Ascending aorta (tissue), 2 donors: ENCODE data around the gene COL13A1. TPM values are rescaled to one million over a fixed set of nuclear protein-coding genes. Genes with fewer than 3 reads are reported as not detected.

Experiments
- DNase-seq, 2 donors: peaks; one replicate each; pipeline ENCODE4 v3.0.0-alpha.2; 2019; ENCODE audit warnings: low spot score in 2 of 2
- H3K27ac ChIP-seq, 2 donors: fragments of 200-600 bp; sonication (generic); one replicate each; pipeline ENCODE4 v1.5.1; 2016 to 2017; ENCODE audit warnings: mild to moderate bottlenecking in 1 of 2
- H3K27me3 ChIP-seq: fragments of 200-600 bp; sonication (generic); one replicate; pipeline ENCODE4 v1.5.1; 2017
- H3K36me3 ChIP-seq, 2 donors: fragments of 200-600 bp; sonication (generic); one replicate each; pipeline ENCODE4 v1.5.1; 2016
- H3K4me1 ChIP-seq, 2 donors: fragments of 200-600 bp; sonication (generic); one replicate each; pipeline ENCODE4 v1.5.1; 2016 to 2017; ENCODE audit warnings: mild to moderate bottlenecking in 1 of 2
- H3K4me3 ChIP-seq, 2 donors: fragments of 200-600 bp; sonication (generic); one replicate each; pipeline ENCODE4 v1.5.1; 2016 to 2017; ENCODE audit warnings: mild to moderate bottlenecking in 1 of 2
- H3K9me3 ChIP-seq, 2 donors: fragments of 200-600 bp; sonication (generic); one replicate each; pipeline ENCODE4 v1.5.1; 2016
- intact Hi-C: fragments of 100-400 bp; cut with DNase I; formaldehyde crosslinking; loops from one replicate; pipeline ENCODE4 v1.15.1; 2023
- total RNA-seq: library from RNA; depleted of rRNA; stranded (reverse); fragments of >200 nt; gene quantifications from one replicate; pipeline ENCODE4 v1.1.0, GENCODE V29; 2016
- TF ChIP-seq, protein P1 (sequence below), 3 experiments: fragments of 200-600 bp in 2 of 3; fragments of 450-650 bp in 1 of 3; sonication (generic) in 2 of 3; IDR thresholded peaks; one replicate each; pipeline ENCODE4 v1.5.1; 2016 to 2019; ENCODE audit warnings: antibody characterized with exemption in 3 of 3, mild to moderate bottlenecking in 1 of 3, moderate library complexity in 1 of 3

Gene COL13A1
- total RNA-seq, 1 donor from 2014 or later = 8.0 TPM

DNA sequence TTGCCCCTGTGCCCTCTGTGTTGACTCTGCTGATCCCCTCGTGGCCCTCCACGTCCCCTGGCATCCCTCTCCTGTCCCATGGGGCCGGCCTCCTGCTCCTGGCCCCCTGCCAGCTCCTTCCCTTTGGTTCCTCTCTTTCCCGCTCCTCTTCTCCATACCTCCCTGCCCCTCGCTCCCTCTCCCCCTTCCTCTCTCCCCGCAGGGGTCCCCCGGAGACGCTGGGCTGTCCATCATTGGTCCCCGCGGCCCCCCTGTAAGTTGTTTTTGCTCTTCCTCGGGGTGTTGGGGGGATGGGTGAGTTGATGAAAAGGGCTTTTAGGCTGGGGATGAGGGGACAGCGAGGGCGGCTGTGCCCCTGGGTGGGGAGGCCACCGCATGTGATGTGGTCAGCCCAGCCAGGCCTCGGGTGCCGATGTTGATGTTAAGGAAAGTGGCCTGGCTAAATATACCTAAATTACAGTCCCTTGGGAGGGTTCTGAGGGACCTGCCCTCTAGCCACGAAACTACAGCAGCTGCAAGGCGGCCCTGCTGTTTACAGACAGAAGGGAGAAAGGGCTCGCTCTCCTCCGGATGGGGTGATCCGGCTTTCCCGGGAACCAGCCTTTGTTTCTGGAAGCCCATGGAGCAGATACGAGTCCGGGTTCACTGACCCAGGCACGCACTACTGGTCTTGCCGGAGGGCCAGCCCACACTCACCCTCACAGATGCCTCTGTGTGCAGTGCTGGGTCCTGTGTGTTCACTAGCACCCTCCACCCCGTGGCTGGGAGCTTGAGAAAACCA, 78.8 kb downstream of the COL13A1 start:
- H3K27me3 ChIP-seq = no peaks in the 10 kb centered on the region
- no peak for DNase-seq
- TF ChIP-seq, protein P1, sequence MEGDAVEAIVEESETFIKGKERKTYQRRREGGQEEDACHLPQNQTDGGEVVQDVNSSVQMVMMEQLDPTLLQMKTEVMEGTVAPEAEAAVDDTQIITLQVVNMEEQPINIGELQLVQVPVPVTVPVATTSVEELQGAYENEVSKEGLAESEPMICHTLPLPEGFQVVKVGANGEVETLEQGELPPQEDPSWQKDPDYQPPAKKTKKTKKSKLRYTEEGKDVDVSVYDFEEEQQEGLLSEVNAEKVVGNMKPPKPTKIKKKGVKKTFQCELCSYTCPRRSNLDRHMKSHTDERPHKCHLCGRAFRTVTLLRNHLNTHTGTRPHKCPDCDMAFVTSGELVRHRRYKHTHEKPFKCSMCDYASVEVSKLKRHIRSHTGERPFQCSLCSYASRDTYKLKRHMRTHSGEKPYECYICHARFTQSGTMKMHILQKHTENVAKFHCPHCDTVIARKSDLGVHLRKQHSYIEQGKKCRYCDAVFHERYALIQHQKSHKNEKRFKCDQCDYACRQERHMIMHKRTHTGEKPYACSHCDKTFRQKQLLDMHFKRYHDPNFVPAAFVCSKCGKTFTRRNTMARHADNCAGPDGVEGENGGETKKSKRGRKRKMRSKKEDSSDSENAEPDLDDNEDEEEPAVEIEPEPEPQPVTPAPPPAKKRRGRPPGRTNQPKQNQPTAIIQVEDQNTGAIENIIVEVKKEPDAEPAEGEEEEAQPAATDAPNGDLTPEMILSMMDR (IDR thresholded peaks at IDR 0.05) = no peak
- no peaks in the 10 kb centered on the region for H3K9me3 ChIP-seq
- H3K36me3 ChIP-seq = no peaks in the 10 kb centered on the region
- intact Hi-C loops = no loop called here
- no peak overlapping the region for H3K27ac ChIP-seq
- H3K4me3 ChIP-seq = peak overlapping the region in 1 of 2 donors; percentile 21
- peaks cover 0 to 6% of the 10 kb centered on the region in 2 donors for H3K4me1 ChIP-seq

DNA sequence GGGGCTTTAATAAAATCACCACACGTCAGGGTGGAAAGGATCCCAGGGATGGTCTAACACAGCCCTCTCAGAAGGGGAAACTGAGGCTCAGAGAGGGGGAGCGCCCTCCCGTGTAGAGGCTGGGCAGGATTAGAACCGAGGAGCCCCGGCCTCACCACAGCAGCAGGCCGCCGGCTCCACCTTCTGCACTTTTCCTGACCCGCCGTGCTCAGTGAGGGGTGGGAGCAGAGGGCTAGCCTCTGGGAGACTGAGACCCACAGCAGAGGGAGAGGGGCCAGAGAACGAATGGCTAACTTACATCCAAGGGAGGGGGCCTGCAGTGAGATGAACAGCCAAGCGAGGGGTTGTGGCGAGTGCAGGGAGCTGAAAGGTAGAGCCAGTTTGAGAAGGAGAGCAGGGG, 79.5 kb downstream of the COL13A1 start:
- Histone ChIP-seq H3K27ac (no peak overlapping the region), H3K4me1 (peaks cover 0 to 6% of the 10 kb centered on the region in 2 donors), H3K4me3 (no peak overlapping the region), H3K36me3 (no peaks in the 10 kb centered on the region), H3K9me3 (no peaks in the 10 kb centered on the region), H3K27me3 (no peaks in the 10 kb centered on the region)
- intact Hi-C loops = no loop called here
- no peak for DNase-seq
- TF ChIP-seq, protein P1 (IDR thresholded peaks at IDR 0.05) = no peak

DNA sequence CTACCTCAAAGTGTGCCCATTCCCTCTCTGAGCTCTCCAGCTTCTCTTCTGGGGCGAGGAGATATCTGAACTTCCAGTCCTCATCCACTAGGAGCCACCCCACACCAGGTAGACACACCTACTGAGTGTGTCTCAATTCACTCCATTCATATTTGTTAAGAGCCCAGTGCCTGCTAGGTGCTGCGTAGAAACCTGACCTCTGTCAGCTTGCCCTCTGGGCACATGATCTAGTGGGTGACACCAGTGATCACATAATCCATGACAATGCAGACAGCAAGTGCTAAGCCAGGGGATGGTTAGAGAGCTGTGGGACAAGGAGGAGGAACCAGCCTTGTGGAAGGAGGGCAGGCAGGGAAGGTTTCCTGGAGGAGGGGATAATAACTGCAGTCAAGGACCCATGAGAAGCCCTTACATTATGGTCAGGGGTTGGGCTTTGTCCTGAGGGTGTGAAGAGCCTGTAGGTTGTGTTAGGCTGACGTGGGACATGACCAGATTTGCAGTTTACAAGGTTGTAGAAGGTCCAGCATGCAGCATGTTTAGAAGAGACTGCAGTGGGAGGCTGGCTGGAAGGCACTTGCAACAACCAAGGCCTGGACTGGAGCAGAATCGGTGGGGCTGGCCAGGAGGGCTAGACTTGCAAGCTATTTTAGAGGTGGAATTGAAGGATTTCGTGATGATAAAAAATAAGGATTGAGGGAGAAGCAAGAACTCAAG, 81.8 kb downstream of the COL13A1 start:
- H3K4me1 ChIP-seq = peaks cover 0 to 6% of the 10 kb centered on the region in 2 donors
- H3K36me3 ChIP-seq = peaks cover 0 to 4% of the 10 kb centered on the region in 2 donors
- DNase-seq = no peak
- TF ChIP-seq, protein P1 (IDR thresholded peaks at IDR 0.05) = no peak
- H3K9me3 ChIP-seq = no peaks in the 10 kb centered on the region
- H3K27me3 ChIP-seq = no peaks in the 10 kb centered on the region
- H3K27ac ChIP-seq = no peak overlapping the region
- no peak overlapping the region for H3K4me3 ChIP-seq
- intact Hi-C loops = no loop called here

DNA sequence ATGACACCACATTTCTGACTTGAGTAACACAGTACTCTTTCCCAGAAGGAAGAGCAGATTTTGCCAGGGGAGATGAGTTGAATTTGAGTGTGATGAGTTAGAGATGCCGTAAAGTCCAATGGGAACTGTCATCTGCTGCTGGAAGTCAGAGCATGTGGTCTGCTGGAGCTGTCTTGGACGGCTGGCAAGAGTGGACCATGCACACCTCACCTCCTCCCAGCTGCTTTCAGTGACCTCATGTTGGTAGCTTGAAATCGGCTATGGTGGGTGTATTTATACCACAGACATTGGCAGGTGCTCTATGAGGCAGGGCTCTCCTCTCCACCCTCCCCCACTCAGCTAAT, 82.3 kb downstream of the COL13A1 start:
- TF ChIP-seq, protein P1 (IDR thresholded peaks at IDR 0.05) = no peak
- intact Hi-C loops = no loop called here
- no peak overlapping the region for H3K4me3 ChIP-seq
- H3K27me3 ChIP-seq = no peaks in the 10 kb centered on the region
- no peaks in the 10 kb centered on the region for H3K9me3 ChIP-seq
- no peak overlapping the region for H3K27ac ChIP-seq
- peaks cover 0 to 4% of the 10 kb centered on the region in 2 donors for H3K36me3 ChIP-seq
- DNase-seq = no peak
- H3K4me1 ChIP-seq = peaks cover 0 to 6% of the 10 kb centered on the region in 2 donors

DNA sequence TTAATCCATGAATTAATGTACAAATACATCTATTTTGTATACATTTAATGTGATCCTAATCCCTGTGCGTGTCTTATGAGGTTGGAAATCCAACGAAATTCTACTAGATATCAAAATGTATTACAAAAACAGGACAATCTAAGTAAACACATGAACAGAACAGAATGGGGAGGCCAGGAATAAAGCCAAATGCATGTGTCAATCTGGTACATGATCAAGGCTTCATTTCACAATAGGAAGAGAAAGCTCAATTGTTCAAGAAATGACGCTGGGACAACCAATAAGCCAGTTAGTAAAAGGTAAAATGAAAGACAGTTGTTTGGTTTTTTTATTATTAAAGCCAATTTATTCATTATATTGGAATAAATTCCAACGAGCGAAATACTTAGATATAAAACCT, 83.0 kb downstream of the COL13A1 start:
- no peak for DNase-seq
- H3K27me3 ChIP-seq = no peaks in the 10 kb centered on the region
- H3K4me1 ChIP-seq = peaks cover 0 to 6% of the 10 kb centered on the region in 2 donors
- no peak overlapping the region for H3K27ac ChIP-seq
- no peaks in the 10 kb centered on the region for H3K9me3 ChIP-seq
- TF ChIP-seq, protein P1 (IDR thresholded peaks at IDR 0.05) = no peak
- H3K36me3 ChIP-seq = peaks cover 0 to 5% of the 10 kb centered on the region in 2 donors
- no peak overlapping the region for H3K4me3 ChIP-seq
- intact Hi-C loops = no loop called here
